ENCODE results near the gene MYH6.

Gene MYH6

DNA sequence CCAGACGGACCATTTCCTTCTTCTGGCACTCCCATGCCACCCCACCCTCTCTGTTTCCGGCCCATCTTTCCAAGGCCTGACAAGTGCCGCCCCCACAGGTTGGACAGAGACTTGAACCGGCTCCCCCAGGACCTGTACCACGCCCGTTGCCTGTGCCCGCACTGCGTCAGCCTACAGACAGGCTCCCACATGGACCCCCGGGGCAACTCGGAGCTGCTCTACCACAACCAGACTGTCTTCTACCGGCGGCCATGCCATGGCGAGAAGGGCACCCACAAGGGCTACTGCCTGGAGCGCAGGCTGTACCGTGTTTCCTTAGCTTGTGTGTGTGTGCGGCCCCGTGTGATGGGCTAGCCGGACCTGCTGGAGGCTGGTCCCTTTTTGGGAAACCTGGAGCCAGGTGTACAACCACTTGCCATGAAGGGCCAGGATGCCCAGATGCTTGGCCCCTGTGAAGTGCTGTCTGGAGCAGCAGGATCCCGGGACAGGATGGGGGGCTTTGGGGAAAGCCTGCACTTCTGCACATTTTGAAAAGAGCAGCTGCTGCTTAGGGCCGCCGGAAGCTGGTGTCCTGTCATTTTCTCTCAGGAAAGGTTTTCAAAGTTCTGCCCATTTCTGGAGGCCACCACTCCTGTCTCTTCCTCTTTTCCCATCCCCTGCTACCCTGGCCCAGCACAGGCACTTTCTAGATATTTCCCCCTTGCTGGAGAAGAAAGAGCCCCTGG is 32.4 kb downstream of the MYH6 start:
- DNase-seq: no peak

DNA sequence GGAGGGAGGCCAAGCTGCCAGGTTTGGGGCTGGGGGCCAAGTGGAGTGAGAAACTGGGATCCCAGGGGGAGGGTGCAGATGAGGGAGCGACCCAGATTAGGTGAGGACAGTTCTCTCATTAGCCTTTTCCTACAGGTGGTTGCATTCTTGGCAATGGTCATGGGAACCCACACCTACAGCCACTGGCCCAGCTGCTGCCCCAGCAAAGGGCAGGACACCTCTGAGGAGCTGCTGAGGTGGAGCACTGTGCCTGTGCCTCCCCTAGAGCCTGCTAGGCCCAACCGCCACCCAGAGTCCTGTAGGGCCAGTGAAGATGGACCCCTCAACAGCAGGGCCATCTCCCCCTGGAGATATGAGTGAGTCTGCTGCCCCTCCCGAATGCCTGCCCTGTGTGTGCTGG is 35.0 kb downstream of the MYH6 start:
- DNase-seq: no peak

DNA sequence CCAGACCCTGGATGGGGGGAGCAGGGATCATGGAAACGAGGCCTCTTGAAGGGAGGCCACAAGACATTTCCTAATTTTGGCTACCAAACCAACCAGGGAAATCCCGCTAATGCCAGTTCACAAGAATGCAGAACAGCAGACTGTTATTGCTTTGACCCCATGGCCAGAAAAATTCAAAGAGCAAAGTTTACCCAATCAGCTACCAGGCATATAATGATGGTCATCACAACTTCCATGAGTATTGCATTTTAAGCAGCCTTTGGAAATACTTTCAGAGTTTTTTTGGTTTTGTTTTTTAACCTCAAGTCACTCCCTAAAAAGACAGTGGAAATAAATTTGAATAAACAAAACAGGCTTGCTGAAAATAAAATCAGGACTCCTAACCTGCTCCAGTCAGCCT is 35.6 kb downstream of the MYH6 start, which contains the start of gene IL25:
IL25 (plus strand) TSS at position 301 of the 400 bp plus-strand sequence.
- DNase-seq: no peak

DNA sequence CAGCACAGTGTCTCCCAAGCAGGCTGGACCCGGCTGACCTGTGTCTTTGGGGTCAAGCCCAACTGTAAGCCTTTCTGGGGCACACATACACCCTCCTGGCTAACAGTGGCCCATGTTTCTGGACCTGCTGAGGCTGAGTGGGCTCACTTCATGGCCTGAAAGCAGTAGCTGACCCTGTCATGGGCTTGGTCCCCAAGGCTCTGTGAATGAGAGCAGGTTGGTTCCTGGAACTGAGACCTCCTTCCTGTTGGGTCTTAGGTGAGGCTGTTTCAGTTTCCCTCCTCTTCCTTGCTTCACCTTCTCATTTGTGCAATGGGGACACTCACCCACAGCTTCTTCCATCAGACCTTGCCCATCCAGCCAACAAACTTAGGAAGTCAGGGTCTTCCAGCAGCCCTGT is 36.2 kb downstream of the MYH6 start:
- DNase-seq: no peak

DNA sequence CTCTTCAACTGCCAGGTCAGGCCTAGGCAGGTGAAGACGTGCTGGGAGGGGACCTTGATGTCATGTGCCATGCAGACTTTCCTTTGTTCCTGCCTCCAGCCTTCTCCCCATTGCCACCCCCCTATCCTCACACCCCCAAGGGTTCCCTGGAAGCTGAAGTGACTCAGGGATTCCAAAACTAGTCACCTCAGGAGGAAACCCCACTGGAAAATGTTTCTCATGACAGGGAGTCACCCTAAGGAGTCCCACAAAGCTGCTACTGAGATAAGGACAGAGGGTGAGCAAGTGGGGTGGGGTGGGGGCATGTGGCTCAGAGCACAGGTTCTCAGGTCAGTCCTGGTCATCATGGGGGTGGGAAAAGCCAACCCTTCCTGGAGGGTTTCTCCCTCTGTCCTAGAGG is 37.9 kb downstream of the MYH6 start:
- no peak for DNase-seq

DNA sequence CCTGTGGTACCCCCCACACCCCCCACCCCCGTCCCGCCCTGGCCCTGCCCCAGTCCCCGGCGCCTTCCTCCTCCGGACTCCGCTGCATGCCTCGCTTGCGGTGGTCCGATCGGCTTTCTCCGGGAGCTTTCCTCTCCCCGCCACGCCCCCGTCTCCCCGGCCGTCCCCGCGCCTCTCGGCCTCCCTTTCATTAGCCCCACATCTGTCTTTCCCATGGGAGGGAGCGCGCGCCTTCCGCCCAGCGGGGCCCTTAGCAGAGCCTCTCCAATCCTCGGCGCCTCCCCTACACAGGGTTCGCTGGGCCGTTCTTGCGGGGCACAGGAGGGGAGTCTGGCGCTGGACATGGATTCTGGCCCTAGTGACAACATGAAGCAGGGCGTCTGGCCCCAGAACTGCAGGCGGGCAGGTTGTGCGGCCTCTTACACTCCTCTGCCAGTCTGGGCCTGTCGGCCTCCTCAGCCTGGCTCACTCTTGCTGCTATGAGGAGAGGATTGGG is 41.6 kb downstream of the MYH6 start:
- peak; percentile 65 for DNase-seq

DNA sequence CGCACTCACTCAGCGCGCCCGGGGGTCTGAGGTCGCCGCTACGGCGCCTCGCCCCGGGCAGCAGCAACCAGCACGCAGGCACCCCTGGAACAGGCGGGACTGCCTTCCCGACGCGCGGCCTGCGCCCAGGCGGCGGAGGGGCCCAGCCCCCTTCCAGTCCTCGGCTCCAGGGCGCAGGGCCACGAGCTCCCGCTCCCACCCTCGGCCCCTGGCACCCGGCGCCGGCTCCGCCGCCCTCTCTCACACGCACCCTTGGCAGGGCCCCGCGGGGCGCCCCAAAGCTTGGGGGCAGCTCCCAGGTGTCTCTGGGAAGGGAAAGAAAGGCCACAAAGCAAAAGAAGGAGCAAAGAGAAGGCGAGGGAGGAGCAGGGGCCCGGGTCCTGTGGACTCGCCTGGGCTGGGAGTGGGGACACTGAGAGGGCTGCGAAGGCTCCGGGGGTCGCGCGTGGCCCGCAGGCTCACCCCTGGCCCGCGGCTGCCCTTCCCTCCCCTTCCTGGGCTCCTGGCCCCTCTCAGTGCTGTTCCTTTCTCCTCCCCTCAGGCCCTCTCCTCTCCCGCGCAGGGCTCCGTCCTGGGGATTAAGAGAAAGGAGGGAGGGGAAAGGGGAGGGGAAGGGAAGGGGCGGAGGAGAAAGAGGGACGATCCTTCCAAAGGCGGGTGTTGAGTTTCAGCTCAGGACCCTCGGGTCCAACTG is 42.2 kb downstream of the MYH6 start:
- DNase-seq: peak; percentile 63

DNA sequence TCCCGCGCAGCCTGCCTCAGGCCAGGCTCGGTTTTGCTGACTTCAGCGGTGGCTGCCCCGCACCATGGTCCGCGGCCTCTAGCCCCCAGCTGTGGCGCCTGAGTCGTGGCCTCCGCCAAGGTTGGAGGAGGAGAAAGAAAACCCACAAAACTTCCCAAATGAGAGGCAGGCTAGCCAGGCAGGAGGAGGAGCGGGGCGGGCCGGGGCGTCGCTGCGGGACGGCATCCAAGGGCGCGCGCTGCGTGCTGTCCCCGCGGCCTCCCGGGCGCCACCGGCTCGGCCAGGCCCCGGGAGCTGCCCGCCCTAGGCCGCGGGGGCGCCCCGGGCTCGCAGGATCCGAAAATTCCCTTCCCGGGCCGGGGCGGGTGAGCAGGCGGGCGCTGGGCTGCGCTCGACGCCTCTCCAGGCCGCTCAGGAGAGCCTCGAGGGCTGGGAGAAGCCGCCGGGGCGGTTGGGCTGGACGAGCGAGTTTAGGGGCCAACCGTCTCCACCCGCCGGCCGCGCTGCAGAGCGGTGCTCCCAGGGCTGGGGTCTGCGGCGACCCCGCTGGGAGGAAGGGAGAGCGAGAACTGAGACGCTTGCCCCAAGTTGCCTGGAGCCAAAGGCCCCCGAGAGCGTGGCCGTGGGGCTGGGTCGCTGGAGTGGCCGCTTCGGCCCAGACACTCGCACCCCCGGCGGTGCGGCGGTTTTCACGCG is 42.9 kb downstream of the MYH6 start, which contains the start of gene EFS:
EFS (minus strand) TSS at position 137 of the 696 bp plus-strand sequence. CDS start 147 bp downstream, outside the sequence.
- DNase-seq: no peak

DNA sequence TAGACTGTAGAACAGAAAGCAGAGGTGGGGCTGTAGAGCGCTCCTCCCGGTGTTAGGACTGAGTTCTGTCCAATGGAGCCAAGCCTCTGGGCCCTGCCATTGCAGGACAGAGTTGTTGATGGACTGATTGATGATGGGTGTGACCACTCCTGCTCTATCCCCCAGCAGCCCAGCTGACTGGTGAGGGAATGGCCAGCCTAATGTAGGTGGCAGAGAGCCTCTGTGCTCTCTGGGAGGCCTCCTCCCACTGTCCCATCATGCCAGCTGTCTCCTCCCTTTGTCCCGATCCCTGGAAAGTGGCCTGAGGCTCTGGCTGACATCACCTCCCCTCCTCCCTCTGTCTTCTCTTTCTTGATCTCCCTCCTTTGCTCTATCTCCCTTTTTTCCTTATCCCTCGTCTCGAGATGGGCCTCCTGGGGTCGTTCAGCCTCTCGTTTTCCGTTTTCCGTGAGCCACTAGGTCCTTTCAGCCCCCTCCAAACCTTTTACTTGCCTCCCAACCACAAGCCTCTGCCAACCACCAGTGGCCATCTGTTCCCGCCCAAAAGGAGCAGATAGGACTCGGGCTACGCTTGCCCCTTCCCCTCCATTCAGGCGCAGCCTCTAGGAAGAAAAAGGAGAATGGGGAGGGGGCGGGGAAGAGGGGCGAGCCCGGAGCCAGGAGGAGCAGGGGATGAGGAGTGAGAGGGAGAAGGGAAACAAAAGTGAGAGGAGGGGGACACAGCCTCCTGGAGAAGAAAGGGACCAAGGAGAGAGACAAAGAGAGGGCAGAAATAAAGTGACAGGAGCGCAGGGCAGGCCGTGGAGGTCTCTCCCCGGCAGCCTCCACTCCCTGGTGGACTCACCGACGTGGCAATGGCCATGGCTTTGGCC is 43.7 kb downstream of the MYH6 start:
- no peak for DNase-seq

DNA sequence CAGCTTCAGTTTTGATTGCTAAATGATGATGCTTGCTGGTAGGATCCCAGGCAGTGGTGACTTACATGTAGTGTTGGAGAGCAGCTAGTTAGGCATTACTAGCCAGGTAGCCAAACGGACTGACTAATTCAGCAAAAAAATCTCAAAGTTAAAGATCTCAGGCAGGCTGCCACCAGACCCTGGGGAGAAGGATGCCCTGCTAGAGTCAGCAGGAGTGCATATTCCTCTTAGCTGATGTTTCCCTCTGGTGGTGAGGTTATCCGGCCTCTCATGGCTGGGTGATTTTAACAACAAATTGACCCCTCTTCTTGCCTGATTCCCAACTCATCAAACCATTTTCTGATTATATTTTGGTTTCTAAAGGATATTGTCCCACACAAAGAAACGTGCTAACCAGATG is 45.9 kb downstream of the MYH6 start:
- no peak for DNase-seq

DNA sequence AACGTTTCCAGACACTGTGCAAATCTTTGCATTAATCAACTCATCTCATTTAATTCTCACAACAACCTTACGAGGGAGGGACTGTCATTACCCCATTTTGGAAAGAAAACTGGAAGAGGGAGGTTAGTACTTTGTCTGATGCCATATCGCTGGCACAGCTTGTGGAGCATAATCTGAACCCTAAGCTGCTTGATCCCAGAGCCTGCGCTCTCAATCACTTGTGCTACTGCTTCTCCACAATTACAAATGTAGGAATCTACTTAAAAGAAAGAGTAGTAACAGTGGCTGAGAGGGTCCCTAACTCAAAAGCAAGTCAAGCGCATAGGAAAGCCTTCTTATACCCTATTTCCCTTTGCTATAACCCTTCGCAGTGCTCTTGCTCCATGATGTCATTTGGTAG is 46.3 kb downstream of the MYH6 start:
- no peak for DNase-seq

DNA sequence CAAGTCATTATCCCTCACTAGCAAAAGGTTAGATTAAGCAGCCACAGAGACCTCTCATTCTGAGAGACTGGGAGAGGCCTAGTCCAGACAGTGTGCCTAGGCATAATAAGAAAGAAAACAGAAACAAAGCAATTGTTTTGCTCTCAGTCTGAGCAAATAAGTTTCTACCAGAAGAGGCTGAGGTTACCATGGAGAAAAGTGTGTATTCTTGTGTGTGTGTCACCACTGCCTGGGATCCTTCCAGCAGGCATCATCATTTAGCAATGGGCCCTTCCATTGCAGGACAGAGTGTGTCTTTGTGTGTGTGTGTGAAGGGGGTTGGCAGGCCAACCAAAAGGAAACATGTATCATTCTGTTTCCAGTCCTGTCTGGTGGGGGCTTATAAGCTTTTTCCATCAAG is 46.8 kb downstream of the MYH6 start:
- no peak for DNase-seq

DNA sequence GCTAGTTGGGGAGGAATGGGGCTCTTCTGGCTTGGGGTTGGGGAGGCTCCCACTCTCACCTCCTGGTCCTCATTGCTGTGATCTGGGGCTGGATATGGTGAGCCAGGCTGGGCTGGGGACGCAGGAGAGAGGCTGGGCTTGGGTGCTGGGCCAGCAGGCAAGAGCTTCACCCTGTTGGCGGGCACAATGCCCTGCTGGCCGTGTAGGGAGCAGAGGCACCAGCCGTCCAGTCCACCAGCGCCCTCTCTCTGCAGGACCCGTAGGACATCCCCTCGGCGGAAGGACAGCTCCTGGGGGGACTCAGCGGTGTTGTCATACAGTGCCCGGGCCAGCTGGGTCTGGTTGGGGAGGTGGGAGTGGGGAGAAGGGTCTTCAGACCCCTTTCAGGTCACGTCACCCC is 47.6 kb downstream of the MYH6 start:
- no peak for DNase-seq

DNA sequence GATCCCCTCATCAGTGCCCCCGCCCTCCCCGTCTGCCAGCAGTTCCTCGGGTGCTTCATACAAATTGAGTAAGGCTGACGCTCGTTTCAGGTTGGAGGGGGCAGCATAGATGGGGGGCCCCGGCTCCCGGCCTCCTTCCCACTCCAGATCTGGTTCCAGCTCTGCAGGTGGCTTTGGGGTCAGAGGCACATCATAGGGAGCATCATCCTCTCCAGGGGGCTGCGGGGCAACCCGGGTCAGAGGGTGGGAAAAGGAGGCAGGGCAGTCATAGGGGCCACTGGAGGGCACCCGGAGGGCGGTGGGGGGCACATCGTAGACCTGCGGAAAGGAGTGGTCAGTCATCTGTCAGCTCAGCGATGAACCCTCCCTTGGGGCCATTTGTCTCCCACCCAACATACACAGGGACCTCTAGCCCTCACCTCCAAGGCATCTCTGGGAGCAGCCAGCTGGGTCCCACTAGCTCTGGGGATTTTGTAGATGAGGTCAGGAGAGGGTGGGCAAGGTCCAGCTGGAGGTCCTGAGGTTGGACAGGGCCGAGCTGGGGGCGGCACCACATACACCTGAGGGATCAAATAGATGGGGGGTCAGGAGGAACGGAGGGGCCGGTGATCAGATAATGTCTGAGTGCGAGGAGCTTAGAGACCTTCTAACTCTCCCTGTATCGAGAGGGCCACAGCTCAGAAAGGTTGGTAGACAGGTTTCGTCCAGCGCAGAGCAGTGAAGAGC is 48.2 kb downstream of the MYH6 start:
- DNase-seq: no peak

DNA sequence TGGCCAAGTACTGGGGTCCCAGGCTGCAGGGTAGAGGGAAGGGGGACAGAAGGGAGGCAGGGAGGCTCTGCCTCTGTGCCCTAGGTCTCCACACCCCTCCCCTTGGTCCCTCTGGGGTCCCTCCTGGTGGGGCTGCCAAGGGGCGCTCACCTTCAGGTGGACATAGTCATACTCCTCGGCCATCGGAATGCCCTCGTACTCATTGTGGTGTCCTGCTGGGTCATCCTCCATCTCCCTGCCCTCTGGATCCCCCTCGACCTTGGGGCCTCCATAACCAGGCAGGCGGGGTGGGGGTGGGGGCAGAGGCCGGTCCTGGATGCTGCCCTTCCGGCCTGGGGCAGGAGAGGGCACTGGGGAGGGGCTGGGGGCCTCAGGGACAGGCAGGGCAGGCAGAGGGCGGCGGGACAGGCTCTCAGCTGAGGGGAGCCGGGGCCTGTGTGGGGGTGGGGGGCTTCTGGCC is 48.9 kb downstream of the MYH6 start:
- DNase-seq: no peak

DNA sequence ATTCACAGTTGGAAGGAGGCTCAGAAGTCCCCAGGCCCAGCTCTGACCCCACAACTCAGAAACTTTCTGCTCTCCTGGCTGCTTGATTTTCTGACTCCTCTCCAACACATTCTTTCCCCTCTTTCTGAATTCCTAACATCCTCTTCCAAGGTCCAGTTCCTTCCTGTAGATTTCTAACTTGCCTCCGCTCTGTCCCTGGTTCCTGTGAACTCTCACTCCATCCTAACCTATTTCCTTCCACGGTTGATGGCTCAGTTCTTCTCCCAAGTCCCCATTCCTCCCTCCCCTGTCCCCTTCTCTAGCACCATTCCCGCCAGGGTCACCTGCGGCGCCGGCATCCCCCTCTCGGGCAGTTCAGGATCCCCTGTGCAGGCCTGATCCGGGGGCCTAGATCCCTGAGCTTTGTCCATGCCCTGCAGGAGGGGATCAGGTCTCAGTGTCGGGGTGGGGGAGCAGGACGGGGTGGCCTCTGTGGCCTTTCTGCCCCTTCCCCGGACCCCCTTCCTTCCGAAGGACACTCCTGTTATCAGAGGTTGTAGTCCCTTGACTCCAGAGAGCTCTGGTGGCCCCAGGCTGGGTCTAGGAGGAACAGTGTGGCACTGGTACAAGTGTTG is 49.4 kb downstream of the MYH6 start:
- no peak for DNase-seq

DNA sequence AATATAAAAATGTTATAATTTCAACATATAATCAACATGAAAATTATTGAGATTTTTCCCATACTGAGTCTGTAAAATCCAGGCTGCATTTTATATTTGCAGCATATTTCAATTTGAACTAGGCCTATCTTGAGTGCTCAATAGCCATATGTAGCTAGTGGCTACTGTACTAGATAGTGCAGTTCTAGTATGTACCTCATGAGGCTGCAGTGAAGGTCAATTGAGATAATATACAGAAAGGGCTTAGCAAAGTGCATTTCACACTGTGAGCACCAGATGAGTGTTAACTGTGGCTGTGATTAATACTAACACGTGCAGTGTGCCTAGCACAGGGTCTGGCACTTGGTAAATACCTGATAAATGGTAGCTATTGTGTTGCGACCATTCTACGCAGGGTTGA is 50.0 kb downstream of the MYH6 start:
- no peak for DNase-seq

DNA sequence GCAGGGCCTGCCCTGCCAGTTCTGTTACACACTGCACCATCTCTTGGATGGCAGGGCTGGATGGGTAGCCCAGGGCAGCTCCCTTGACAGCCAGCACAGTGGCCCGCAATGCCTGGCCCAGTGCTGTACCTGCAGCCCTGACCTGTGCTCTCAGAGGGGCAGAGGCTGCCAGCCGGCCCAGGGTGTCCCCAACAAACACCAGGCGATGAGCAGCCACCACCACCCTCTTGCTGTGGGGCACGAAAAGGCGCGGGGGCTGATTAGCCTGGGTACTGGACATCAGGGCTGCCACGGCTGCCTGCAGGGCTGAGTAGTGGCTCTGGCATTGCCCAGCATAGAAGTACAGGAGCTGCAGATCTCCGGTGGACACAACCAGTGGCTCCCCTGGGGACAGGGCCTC is 50.8 kb downstream of the MYH6 start:
- no peak for DNase-seq

DNA sequence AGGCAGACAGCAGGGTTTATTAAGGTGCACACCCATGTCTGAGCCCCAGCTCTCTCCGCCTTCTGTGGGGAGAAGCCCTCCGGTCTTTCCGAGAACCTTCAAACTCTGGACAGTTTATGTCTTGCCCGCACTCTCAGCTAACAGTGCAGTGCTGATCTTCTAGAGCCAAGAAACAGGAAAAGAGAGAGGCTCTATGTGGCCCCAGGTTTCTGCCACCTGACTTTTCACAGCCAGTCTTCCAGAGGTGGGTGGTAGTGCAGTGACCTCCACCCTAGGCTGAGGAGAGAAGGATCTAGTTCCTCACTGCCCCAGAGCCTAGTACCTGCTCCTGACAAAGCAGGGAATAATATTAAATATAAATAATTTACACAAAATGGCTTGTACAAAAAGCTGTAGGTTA is 51.4 kb downstream of the MYH6 start:
- no peak for DNase-seq

DNA sequence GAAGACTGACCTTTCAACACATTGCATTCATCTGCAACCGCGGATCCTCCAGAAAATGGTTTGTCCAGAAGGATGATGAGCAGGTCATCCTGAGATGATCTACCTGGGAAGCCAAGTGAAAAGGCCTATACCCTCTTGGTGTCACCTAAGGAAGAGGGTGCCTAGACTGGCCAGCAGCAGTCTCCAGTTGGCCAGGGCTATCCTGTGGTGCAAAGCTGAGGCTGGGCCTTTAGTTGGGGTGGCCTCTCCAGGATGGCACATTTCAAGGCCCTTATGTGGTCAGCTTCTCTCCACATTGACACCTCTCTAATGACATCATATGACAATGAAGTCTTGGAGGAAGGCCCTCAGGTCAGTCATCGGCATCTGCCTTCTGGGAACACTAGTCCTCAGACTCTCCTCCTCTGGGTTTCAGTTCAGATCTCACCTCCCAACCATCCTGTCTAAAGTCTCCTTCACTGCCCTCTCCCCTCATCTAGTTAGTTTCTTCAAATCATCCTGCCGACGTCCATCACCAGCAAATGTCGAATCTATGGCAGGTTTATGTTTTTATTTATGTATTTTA is 52.1 kb downstream of the MYH6 start:
- DNase-seq: no peak

DNA sequence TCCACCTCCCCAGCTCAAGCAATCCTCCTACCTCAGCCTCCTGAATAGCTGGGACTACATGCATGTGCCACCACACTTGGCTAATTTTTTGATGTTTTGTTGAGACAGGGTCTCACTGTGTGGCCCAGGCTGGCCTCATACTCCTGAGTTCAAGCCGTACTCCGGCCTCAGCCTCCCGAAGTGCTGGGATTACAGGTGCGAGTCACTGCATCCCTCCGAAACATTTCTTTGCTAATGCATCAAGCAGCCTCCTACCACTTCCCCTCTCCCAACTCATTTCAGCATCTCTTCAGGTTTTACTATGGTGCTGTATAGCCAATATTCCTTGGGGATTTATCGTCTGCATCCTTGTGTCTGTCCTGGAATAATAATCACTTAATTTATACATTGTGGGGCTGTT is 53.1 kb downstream of the MYH6 start:
- DNase-seq: no peak

Data from NCI-H1436 (cell line).